Liver (tissue), 9 donors: Measurements from ENCODE around the gene PFKL. TPM values are rescaled to one million over a fixed set of nuclear protein-coding genes. Genes with fewer than 3 reads are reported as not detected.

Experiments
- DNase-seq: peaks from one replicate; pipeline ENCODE4 v3.0.0-alpha.2; 2017; ENCODE audit warnings: low spot score
- H3K27ac ChIP-seq, 2 donors: one replicate each; pipeline ENCODE4 v1.7.0; 2013; ENCODE audit warnings: inconsistent platforms in 2 of 2, low read length in 2 of 2, control low read depth in 1 of 2, low read depth in 1 of 2, mild to moderate bottlenecking in 1 of 2
- H3K27me3 ChIP-seq, 4 donors: one replicate each; pipeline versions ENCODE4 v1.6.1 to v1.7.0; 2013; ENCODE audit warnings: low read length in 3 of 4, inconsistent platforms in 1 of 4, mild to moderate bottlenecking in 1 of 4, moderate library complexity in 1 of 4; ENCODE audit not compliant: control insufficient read depth in 4 of 4, insufficient read depth in 4 of 4
- H3K36me3 ChIP-seq, 4 donors: one replicate each; pipeline versions ENCODE4 v1.6.1 to v1.7.0; 2013; ENCODE audit warnings: low read length in 3 of 4, mild to moderate bottlenecking in 3 of 4, low read depth in 1 of 4, moderate library complexity in 1 of 4; ENCODE audit not compliant: control insufficient read depth in 4 of 4, insufficient read depth in 3 of 4
- H3K4me1 ChIP-seq, 4 donors: one replicate each; pipeline versions ENCODE4 v1.6.1 to v1.7.0; 2013; ENCODE audit warnings: low read length in 3 of 4, mild to moderate bottlenecking in 3 of 4, moderate library complexity in 1 of 4; ENCODE audit not compliant: control insufficient read depth in 4 of 4, insufficient read depth in 4 of 4
- H3K4me3 ChIP-seq, 3 donors: one replicate each; pipeline versions ENCODE4 v1.6.1 to v1.7.0; 2013; ENCODE audit warnings: low read length in 3 of 3, control low read depth in 1 of 3, low read depth in 1 of 3, mild to moderate bottlenecking in 1 of 3
- H3K9ac ChIP-seq, 2 donors: one replicate each; pipeline ENCODE4 v1.7.0; 2013; ENCODE audit warnings: low read length in 2 of 2, mild to moderate bottlenecking in 2 of 2, moderate library complexity in 2 of 2, control low read depth in 1 of 2, low read depth in 1 of 2
- H3K9me3 ChIP-seq, 4 donors: one replicate each; pipeline versions ENCODE4 v1.6.1 to v1.7.0; 2013; ENCODE audit warnings: low read length in 3 of 4; ENCODE audit not compliant: control insufficient read depth in 4 of 4
- ATF3 ChIP-seq: IDR thresholded peaks from 2 replicates; pipeline ENCODE4 v1.6.1; 2016; ENCODE audit warnings: antibody characterized with exemption
- EGR1 ChIP-seq, 2 donors: IDR thresholded peaks; 2 replicates each; pipeline ENCODE4 v1.6.1; 2016 to 2018; ENCODE audit warnings: antibody characterized with exemption in 2 of 2, low read depth in 2 of 2
- FOXA1 ChIP-seq: IDR thresholded peaks from 2 replicates; pipeline ENCODE4 v1.6.1; 2016; ENCODE audit warnings: antibody characterized with exemption
- FOXA2 ChIP-seq: IDR thresholded peaks from 2 replicates; pipeline ENCODE4 v1.6.1; 2016; ENCODE audit warnings: antibody characterized with exemption
- HNF4A ChIP-seq, 2 donors: conservative IDR thresholded peaks; 2 replicates each; pipeline ENCODE4 v1.6.1; 2016; ENCODE audit warnings: antibody characterized with exemption in 2 of 2, mild to moderate bottlenecking in 2 of 2
- JUND ChIP-seq, 2 donors: IDR thresholded peaks; 2 replicates each; pipeline ENCODE4 v1.6.1; 2016; ENCODE audit warnings: antibody characterized with exemption in 2 of 2
- MAX ChIP-seq: IDR thresholded peaks from 2 replicates; pipeline ENCODE4 v1.6.1; 2016; ENCODE audit warnings: antibody characterized with exemption
- NR2F2 ChIP-seq: IDR thresholded peaks from 2 replicates; pipeline ENCODE4 v1.6.1; 2016; ENCODE audit warnings: antibody characterized with exemption
- RAD21 ChIP-seq, 2 donors: IDR thresholded peaks; 2 replicates each; pipeline ENCODE4 v1.6.1; 2016; ENCODE audit warnings: antibody characterized with exemption in 2 of 2, mild to moderate bottlenecking in 2 of 2
- RXRA ChIP-seq, 2 donors: IDR thresholded peaks; 2 replicates each; pipeline ENCODE4 v1.6.1; 2017 to 2018; ENCODE audit warnings: antibody characterized with exemption in 2 of 2, mild to moderate bottlenecking in 1 of 2
- SP1 ChIP-seq: IDR thresholded peaks from 2 replicates; pipeline ENCODE4 v1.6.1; 2018; ENCODE audit warnings: antibody characterized with exemption, mild to moderate bottlenecking
- TAF1 ChIP-seq: conservative IDR thresholded peaks from 2 replicates; pipeline ENCODE4 v1.6.1; 2016; ENCODE audit warnings: antibody characterized with exemption, mild to moderate bottlenecking
- YY1 ChIP-seq: IDR thresholded peaks from 2 replicates; pipeline ENCODE4 v1.6.1; 2016; ENCODE audit warnings: antibody characterized with exemption, mild to moderate bottlenecking
- WGBS: extraction: QIAGEN DNeasy Blood & Tissue Kit; methylation state at CpG from one replicate; pipeline ENCODE4 v1.1.7; 2013; 5-methylcytosine and 5-hydroxymethylcytosine counted together
- polyA plus RNA-seq, 2 donors: library from polyadenylated mRNA; stranded (reverse) in 1 of 2; unstranded in 1 of 2; fragments of 200-250 nt in 1 of 2; fragments of >200 nt in 1 of 2; fragmentation: Nextera tagmentation in 1 of 2; extraction: Ambion mirVana in 1 of 2; gene quantifications; one replicate each; pipeline versions ENCODE4 v1.2.1 to v1.2.3, GENCODE V29; 2013 to 2015
- total RNA-seq, 2 donors: library from RNA; depleted of rRNA; stranded (reverse); fragments of >200 nt; gene quantifications; one replicate each; pipeline ENCODE4 v1.2.3, GENCODE V29; 2014
- TF ChIP-seq, protein P1 (sequence below): fragments of 150-350 bp; IDR thresholded peaks from 2 replicates; pipeline ENCODE4 v1.5.1; 2017; ENCODE audit warnings: improper control_type of control experiment, low read depth, low read length; ENCODE audit not compliant: missing input control
- TF ChIP-seq, protein P2 (sequence below): IDR thresholded peaks from 2 replicates; pipeline ENCODE4 v1.6.1; 2016; ENCODE audit warnings: antibody characterized with exemption
- donor health status: healthy.
- donor health status: healthy.
- donor health status: healthy.
- donor health status: healthy.
- donor health status: healthy.

Gene PFKL
- total and polyA plus RNA-seq, 4 donors: 48.1 to 98.4 (median 81.0) TPM

DNA sequence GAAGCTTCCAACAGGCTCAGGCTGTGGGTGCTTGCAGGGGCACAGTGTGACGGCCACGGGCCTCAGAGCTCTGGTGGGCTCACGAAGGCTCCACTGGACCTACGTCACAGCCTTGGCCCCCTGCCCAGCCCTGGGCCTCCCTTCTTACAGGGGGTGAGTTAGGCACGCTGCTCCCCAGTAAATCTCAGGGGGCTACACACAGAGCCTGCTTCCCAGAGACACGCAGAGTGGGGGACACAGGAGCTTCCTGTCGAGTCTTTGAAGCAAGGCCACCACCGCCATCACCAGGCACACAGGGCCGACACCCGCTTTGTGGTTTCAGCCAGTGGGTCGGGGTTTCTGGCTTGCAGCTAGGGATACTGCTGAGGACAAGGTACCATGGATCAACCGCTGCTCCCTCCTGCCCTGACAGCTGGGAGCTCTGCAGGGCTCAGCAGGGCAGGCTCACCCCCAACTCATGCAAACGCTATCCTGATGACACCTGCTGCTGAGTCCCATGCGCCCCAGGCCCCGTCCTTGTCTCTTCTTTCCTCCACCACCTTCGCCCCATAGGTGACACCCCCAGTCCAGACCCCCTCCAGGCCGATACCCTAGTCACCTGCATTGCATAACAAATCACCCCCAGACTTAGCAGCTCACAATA is 44.8 kb downstream of the PFKL start (continued):
- TF ChIP-seq, protein P1, sequence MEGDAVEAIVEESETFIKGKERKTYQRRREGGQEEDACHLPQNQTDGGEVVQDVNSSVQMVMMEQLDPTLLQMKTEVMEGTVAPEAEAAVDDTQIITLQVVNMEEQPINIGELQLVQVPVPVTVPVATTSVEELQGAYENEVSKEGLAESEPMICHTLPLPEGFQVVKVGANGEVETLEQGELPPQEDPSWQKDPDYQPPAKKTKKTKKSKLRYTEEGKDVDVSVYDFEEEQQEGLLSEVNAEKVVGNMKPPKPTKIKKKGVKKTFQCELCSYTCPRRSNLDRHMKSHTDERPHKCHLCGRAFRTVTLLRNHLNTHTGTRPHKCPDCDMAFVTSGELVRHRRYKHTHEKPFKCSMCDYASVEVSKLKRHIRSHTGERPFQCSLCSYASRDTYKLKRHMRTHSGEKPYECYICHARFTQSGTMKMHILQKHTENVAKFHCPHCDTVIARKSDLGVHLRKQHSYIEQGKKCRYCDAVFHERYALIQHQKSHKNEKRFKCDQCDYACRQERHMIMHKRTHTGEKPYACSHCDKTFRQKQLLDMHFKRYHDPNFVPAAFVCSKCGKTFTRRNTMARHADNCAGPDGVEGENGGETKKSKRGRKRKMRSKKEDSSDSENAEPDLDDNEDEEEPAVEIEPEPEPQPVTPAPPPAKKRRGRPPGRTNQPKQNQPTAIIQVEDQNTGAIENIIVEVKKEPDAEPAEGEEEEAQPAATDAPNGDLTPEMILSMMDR: no peak
- TF ChIP-seq RXRA (IDR thresholded peaks at IDR 0.05): no peak
- TF ChIP-seq ATF3: no peak

- no peak overlapping the region for H3K4me3 ChIP-seq
- peaks cover 0 to 2% (median 0%) of the 10 kb centered on the region in 4 donors for H3K27me3 ChIP-seq
- H3K9ac ChIP-seq: no peak overlapping the region
- TF ChIP-seq, protein P2, sequence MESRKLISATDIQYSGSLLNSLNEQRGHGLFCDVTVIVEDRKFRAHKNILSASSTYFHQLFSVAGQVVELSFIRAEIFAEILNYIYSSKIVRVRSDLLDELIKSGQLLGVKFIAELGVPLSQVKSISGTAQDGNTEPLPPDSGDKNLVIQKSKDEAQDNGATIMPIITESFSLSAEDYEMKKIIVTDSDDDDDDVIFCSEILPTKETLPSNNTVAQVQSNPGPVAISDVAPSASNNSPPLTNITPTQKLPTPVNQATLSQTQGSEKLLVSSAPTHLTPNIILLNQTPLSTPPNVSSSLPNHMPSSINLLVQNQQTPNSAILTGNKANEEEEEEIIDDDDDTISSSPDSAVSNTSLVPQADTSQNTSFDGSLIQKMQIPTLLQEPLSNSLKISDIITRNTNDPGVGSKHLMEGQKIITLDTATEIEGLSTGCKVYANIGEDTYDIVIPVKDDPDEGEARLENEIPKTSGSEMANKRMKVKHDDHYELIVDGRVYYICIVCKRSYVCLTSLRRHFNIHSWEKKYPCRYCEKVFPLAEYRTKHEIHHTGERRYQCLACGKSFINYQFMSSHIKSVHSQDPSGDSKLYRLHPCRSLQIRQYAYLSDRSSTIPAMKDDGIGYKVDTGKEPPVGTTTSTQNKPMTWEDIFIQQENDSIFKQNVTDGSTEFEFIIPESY: no peak
- H3K27ac ChIP-seq: no peak overlapping the region
- WGBS: 71% methylated on average over 11 of the region's 11 CpGs
- H3K9me3 ChIP-seq: no peaks in the 10 kb centered on the region
- no peaks in the 10 kb centered on the region for H3K36me3 ChIP-seq
- H3K4me1 ChIP-seq: peaks cover 0 to 4% (median 2%) of the 10 kb centered on the region in 4 donors
- no peak for DNase-seq
Measured at GRCh38 chr21:44345495-44345894, 45.6 kb downstream of the PFKL start.

DNA sequence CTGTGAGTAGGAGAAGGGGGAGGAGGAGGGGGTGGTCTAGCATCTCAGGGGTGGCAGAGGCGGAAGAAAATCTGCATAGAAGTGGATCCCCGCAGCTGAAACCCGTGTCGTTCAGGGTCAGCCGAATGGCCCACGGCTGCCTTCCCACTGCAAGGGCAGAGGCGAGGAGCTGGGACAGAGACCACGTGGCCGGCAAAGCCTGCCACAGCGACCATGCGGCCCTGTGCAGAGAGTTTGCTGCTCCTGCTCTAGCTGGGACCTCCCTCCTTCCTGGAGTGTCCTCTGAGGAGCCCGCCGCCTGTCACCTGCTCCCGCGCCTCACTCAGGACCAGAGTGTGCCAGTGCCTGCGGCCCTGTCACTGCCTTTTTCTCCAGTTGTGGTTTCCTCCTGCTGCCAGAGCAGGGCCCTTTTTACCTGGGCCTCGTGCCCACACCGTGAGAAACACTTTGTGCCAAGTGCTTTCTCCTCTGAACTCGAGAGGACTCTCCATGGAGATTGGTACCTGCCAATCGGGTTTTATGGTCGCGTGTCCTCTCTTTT is 48.1 kb downstream of the PFKL start:
- Histone ChIP-seq H3K9me3 (no peaks in the 10 kb centered on the region), H3K4me3 (no peak overlapping the region), H3K9ac (no peak overlapping the region), H3K27me3 (peaks cover 0 to 2% (median 1%) of the 10 kb centered on the region in 4 donors), H3K36me3 (no peaks in the 10 kb centered on the region), H3K4me1 (peaks cover 2 to 9% (median 5%) of the 10 kb centered on the region in 4 donors), H3K27ac (no peak overlapping the region)
- TF ChIP-seq FOXA1 (no peak), FOXA2 (no peak), EGR1 (IDR thresholded peaks at IDR 0.05; ENCODE audit: low read depth in 2 of 2) (no peak), RAD21 (IDR thresholded peaks at IDR 0.05) (no peak), JUND (IDR thresholded peaks at IDR 0.05) (no peak)
- WGBS: 65% methylated on average over 22 of the region's 22 CpGs
- DNase-seq: no peak

DNA sequence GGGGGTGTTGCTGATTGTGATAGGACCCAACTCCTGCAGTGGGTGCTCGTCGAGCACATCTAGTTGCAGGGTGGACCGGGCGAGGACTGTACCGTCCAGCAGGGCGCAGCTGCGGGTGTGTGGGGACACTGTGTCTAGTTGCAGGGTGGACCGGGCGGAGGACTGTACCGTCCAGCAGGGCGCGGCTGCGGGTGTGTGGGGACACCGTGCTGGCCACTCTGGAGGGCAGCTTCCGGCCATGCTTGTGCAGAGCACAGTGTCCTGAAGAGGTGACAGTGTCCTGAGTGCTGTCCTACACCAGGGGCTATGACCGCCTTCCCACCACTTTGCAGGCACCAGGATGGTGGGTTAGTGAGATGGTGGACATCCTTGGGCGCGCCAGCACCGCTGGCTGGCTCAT is 49.0 kb downstream of the PFKL start:
- 92% methylated on average over 19 of the region's 19 CpGs for WGBS
- H3K4me1 ChIP-seq: peaks cover 3 to 17% (median 13%) of the 10 kb centered on the region in 4 donors
- H3K36me3 ChIP-seq: no peaks in the 10 kb centered on the region
- no peak overlapping the region for H3K27ac ChIP-seq
- H3K9me3 ChIP-seq: no peaks in the 10 kb centered on the region
- no peak for DNase-seq
- no peak overlapping the region for H3K9ac ChIP-seq
- peaks cover 0 to 2% (median 1%) of the 10 kb centered on the region in 4 donors for H3K27me3 ChIP-seq
- no peak overlapping the region for H3K4me3 ChIP-seq
- TF ChIP-seq YY1 (no peak), MAX (no peak), NR2F2 (no peak), FOXA1 (no peak), SP1 (no peak), TAF1 (no peak), JUND (IDR thresholded peaks at IDR 0.05) (no peak), EGR1 (IDR thresholded peaks at IDR 0.05; ENCODE audit: low read depth in 2 of 2) (no peak), HNF4A (conservative IDR thresholded peaks at IDR 0.05) (no peak)
- TF ChIP-seq, protein P1: no peak
